SH-SY5Y (cell line): Measurements from ENCODE around the gene LTBP2.

Experiments used
- GATA2 ChIP-seq: IDR thresholded peaks from 2 replicates; pipeline ENCODE4 v1.6.1; 2011; ENCODE audit warnings: mild to moderate bottlenecking, low read depth, low read length
- GATA3 ChIP-seq: IDR thresholded peaks from 2 replicates; pipeline ENCODE4 v1.6.1; 2011; ENCODE audit warnings: low read depth, mild to moderate bottlenecking, low read length, moderate library complexity

Gene LTBP2

DNA sequence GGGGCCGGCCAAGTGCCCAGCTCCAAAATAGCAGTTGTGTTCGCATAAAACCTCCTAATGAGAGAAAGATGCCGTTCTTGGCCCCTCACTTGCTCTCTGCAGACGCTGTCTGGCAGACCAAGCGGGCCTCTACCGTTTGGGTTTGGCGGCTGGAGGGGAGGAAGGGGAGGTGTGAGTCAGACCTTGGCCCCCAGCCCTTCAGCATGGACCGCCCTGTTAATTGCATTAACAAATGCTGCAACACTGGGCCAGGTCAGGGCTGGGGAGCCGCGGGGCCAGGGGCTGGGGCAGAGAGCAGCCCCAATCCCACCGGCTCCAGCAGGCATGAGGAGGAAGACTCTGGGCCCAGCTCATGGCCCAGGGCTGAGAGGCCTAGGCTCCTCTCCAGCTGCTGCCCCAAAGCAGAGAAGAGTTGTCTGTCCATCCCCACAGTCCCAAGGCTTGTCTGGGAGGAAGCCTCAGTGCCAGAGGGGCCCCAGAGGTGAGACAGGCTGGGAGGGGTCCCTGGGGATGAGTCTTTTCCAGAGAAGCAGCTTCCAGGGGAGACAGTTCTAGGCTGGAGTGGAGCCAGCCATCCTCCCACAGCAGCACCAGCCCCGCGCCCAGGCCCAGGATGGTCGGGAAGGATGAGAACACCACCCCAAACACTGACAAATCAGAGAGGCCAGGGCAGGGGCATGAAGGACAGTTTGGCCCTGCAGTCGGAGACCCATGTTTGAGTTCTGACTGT lies 16.9 kb downstream of the LTBP2 start:
- TF ChIP-seq GATA3: no peak
- TF ChIP-seq GATA2: no peak

DNA sequence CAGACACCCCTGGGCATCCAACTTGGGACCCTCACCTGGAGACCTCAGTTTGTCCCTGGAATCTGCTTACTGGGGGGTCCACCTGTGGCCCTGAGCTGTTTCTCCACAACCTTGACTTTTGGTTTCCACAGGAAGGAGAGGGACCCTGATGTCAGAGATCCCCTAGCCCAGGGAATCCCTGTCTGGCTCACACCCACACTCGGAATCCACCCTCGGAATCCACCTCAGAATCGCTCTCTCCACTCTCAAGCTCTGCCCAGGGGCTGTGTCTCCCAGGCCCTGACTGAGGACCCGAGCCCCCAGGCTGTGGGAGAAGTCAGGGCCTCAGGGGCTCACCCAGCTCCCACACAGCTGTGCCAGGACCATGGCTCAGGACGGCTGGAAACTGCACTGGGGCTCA lies 17.4 kb downstream of the LTBP2 start:
- TF ChIP-seq GATA3 (no peak), GATA2 (no peak)

DNA sequence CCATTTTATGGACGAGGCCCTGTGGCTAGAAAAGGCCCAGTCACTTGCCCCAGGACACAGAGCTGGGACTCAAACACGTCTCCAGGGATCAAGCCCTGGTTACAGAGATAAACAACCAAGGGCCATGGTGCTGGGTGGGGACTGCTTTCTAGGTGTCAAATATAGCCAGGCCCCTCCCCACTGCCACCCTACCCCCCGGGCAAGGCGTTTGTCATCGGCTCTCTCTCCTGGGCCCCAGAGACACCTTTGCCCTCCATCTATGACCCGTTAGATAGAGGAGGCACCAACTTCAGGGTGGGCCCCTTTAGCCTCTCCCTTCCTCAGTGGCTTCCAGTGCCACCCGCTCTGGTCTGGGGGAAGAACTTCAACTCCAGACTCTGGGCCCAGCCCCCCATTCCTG lies 18.0 kb downstream of the LTBP2 start:
- TF ChIP-seq GATA3 (no peak), GATA2 (no peak)

DNA sequence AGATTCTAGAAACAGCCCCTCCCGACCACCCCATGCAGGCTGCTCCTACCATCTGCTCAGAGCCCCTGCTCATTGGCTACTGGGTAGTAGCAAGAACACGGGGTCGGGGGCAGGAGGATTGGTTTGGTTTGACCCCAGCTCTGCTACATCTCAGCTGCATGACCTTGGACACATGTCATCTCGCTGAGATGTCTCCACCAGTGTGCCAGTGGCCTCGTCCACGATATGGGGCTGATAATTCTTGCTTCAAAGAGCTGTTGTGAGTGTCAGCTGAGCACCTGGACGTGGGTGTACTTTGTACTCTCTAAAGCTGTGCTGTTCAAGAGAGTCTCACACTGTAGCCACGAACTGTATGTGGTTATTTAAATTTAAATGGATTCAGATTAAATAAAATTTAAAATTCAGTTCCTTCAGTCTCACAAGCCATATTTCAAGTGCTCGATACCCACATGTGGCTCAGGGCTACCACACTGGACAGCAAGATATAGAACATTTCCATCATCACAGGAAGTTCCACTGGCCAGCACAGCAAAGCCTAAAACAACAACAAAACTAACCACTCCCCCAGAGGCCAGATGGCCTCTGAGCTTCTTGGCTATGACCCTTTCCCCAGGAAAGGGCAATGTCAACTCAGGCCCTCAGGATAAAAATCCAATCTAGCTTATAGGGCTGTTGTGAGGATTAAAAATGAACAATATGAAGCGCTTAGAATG lies 18.6 kb downstream of the LTBP2 start:
- TF ChIP-seq GATA2 (no peak), GATA3 (no peak)

DNA sequence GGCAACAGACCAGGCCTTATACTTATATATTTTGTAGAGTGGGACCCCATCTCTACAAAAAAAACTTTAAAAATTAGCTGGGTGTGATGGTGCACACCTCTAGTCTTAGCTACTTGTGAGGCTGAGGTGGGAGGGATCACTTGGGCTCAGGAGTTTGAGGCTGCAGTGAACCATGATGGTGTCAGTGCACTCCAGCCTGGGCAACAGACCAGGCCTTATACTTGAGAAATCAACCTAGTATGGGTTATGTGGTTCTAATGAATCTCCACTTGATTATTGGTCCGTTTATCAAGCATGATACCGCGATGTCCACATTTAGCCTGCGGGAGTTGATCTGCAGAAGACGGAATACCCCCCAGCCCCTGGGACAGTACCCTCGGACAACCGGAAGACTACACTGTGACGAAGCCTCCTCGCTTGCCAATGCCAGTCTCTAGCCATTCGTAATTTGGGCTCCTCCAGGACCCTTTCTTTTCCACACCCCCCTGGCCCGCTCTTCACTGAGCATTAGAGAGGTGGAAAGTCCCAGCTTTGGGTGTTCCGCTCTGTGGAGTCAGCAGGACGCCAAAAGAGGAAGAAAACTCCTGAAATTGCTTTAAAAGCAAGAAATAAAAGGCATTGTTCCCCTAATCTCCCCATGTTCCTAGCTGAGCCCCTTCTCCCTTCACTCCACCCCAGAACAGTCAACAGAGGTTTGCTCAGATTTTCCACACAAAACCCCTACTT lies 19.4 kb downstream of the LTBP2 start:
- TF ChIP-seq GATA2 (no peak), GATA3 (no peak)

DNA sequence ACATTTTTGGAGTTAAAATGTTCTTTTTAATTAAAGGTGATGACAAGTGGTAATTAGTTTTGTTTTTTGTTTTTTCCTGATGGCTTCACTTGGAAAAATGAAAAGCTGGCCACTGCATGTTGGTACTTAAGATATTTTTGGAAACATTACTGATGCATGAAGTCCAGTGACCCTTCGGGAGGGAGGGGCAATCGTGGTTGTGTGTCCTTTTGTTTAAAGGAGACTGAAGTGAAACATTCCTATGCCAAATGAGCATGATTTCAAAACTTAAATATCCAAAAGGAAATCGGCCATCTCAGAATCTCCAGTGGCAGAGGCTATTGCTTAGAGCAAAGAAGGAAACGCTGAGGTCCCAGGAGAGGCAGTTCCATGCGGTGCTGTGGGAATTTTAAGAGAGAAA lies 20.1 kb downstream of the LTBP2 start:
- no peak for TF ChIP-seq GATA2
- no peak for TF ChIP-seq GATA3

DNA sequence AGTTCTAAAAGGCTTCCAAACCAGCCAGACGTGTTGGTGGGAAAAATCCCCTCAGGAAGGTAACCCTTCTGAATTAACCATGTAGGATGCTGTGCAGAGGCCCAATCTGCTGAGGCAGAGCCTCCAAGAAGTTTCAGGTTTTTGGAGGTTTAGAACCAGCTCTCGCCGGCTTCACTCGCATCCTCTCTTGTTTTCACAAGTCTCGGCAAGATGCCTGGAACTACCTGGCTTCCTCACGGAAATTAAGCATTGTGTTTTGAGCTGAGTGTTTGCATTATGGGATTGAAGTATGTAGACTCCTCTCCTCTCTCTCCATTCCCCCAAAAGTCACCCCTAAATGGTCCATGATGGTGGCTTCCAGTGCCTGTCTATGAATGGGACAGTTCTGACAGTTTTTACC lies 20.6 kb downstream of the LTBP2 start:
- TF ChIP-seq GATA3: no peak
- no peak for TF ChIP-seq GATA2

DNA sequence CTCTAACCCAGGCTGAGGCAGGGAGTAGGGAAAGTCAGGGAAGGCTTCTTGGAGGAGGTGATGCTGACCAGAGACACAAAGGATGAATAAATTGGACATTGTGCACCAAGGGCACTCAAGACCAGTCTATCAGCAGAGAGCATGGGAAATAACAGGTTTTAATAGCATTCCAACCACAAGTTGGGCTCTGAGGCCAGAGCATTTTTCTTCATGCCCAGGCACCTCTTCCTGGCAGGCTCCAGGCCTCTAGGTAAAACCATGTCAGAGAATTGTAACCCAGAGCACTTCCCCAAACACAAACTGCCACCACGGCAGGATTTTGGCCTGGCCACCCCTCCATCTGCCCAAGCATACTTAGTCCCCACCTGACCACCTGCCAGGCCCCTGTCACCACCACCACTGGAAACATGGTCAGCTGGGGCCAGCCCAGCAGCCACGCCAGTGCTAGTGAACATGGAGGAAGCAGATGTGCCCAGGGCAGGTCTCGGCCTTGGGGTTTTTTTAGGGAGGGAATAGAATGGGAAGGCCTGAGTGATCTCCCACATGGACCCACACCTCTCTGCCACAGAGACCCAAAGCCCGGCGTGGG lies 22.7 kb downstream of the LTBP2 start:
- TF ChIP-seq GATA3 (no peak), GATA2 (no peak)

DNA sequence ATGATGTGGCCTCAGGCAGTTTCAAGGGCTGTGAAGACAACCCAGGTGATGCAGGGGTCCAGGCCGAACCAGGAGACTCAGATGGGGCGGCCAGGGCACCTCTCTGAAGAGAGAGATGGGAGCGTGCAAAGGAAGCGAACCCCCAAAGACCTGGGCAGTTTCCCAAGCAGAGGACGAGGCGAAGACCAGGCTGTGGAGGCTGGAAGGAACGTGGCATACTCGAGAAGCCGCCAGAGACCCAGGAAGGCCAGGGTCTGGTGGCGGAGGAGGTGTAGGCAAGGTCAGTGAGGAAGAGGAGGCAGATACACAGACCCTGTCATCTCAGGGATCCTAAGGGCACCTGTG lies 24.7 kb downstream of the LTBP2 start:
- TF ChIP-seq GATA3: no peak
- TF ChIP-seq GATA2: no peak

DNA sequence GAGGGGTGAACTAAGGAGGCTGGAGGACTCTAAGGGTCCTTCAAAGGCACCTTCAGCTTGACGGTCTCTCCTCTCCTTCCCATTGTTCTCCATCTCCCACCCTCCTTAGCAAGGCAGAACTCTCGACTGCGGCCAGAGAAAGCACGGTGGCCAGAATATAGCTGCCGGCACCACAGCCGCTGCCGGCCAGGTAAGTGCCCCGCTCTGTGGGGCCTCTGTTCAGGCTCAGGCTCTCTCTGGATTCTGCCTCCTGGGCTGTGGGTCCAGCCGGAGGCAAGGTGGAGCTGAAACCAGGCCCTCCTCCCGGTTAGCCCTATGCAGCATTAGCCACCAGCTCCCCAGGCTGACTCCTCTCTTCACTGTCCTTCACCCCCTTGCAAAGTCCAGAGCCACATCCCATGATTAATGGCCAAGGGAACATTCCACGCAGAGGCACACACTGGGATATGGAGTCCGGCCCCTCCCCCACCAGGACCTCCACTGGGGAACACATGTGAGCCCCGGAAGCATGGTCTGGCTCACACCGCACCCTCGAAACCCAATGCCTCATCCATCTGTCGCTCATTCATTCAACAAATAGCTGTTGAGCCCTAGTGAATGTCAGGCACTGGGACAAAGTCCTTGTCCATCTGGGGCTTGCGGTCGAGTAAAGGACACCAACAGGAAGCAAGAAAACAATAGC lies 25.2 kb downstream of the LTBP2 start:
- TF ChIP-seq GATA3 (no peak), GATA2 (no peak)

DNA sequence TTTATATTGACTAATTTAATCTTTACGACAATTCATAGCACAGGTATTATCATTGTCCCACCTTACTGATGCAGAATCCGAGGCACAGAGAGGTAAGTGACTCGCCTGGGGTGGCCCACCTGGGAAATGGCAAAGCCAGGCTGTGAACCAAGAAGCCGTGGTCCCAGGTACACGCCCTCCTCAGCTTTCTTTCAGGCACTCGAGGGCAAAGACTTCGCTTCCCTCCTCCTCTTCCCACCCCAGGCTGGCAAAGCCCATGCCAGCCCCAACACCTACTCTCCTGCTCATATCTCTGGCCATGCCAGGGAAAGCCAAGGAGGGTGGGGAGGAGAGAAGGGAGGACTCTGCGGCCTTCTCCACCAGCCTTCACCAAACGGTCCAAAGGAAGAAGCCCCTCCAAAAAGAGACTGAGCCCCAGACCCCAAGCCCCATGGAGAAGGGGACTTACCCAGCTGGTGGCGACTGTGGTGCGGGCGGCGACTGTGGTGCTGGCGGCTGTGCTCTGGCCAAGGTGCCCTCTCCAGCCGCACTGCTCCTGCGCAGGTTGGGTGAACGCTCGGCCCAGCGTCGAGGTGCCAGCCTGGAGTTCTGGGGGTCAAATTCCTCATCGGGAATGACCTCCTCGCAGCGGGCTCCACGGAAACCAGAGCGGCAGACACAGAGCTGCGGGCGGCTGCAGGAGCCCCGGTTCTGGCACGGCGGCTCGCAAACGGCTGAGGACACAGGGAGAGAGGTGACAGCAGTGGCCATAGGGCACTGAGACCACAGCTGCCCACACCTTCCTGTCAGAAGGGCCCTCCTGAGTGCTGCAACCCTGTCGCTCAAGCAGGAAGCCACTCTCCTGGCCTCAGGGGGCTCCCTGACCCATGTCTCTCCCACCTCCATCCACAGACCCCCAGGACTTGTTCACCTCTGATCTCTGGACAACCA lies 26.4 kb downstream of the LTBP2 start:
- TF ChIP-seq GATA3 (no peak), GATA2 (no peak)

DNA sequence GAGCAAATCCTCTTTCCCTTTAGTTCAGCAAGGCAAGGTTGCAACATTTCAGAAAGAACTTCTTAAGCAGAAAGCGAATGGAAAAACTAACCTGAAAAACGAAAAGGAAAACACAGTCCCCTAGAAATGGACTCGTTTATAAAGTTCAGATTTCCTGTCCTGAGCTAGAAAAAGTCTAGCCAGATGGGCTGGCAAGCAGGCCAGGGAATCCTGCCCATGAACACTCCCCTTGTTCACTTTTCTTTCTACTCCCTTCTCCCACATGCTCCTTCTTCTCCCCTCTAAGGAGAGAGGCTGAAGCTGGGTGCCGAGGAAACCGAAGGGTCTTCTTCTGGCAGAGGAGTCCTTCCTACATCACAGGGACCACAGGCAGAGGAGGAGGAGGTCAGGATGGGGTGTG lies 27.1 kb downstream of the LTBP2 start:
- TF ChIP-seq GATA3: no peak
- TF ChIP-seq GATA2: no peak
